Erythroblast (primary cell): ENCODE measurements around the gene TCF7L2.

Source experiments
- GATA1 ChIP-seq: IDR thresholded peaks from 2 replicates; pipeline ENCODE4 v1.6.1; 2011; ENCODE audit warnings: low read depth, mild to moderate bottlenecking, control low read depth, low read length, moderate library complexity
- POLR2A ChIP-seq: IDR thresholded peaks from 2 replicates; pipeline ENCODE4 v1.6.1; 2011; ENCODE audit warnings: mild to moderate bottlenecking, low read length

GRCh38 chr10:113069595-113069994 is 119.5 kb downstream of the TCF7L2 start:
- TF ChIP-seq POLR2A (no peak), GATA1 (no peak)
